Ovary (tissue), 3 donors: ENCODE measurements around the gene ATL1.

ENCODE experiments used
- EP300 ChIP-seq: sonication (generic); formaldehyde crosslinking; IDR thresholded peaks from one replicate; pipeline ENCODE4 v1.6.1; 2017; ENCODE audit warnings: antibody characterized with exemption
- POLR2A ChIP-seq: fragments of 450-650 bp; IDR thresholded peaks from one replicate; pipeline ENCODE4 v1.6.1; 2017; ENCODE audit warnings: antibody characterized with exemption, mild to moderate bottlenecking, moderate library complexity
- TF ChIP-seq, protein P1 (sequence below), 3 donors: fragments of 450-650 bp in 2 of 3; fragments of 200-600 bp in 1 of 3; IDR thresholded peaks; one replicate each; pipeline versions ENCODE4 v1.5.1 to v1.8.0; 2016 to 2022; ENCODE audit warnings: antibody characterized with exemption in 3 of 3, mild to moderate bottlenecking in 1 of 3
- donor health status: DM: no; HTN: no; CAD: no.

DNA sequence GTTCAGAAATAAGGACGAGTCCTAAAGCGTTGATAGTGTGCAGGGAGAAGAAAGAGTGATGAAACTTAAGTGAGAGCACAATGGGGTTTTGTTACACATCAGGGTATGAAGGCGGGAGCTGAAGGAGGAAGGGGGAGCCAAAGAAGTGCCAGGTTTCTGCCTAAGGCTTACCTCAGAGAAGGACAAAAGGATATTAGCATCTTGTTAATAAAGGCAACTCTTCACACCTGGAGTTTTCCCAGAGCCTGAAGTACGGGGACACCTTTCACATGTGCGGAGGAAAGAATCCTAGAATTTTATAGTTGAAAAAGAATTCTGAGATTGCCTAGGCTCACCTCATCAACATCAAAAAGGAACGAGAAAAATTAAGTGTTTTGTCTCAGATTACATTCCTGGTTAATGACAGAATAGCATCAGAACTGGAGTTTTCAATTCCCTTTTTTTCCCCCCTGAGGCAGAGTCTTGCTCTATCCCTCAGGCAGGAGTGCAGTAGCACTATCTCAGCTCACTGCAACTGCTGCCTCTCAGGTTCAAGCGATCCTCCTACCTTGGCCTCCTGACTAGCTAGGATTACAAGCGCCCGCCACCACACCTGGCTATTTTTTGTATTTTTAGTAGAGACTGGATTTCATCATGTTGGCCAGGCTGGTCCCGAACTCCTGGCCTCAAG lies 110.4 kb downstream of the ATL1 start:
- TF ChIP-seq EP300 = no peak
- TF ChIP-seq, protein P1, sequence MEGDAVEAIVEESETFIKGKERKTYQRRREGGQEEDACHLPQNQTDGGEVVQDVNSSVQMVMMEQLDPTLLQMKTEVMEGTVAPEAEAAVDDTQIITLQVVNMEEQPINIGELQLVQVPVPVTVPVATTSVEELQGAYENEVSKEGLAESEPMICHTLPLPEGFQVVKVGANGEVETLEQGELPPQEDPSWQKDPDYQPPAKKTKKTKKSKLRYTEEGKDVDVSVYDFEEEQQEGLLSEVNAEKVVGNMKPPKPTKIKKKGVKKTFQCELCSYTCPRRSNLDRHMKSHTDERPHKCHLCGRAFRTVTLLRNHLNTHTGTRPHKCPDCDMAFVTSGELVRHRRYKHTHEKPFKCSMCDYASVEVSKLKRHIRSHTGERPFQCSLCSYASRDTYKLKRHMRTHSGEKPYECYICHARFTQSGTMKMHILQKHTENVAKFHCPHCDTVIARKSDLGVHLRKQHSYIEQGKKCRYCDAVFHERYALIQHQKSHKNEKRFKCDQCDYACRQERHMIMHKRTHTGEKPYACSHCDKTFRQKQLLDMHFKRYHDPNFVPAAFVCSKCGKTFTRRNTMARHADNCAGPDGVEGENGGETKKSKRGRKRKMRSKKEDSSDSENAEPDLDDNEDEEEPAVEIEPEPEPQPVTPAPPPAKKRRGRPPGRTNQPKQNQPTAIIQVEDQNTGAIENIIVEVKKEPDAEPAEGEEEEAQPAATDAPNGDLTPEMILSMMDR (IDR thresholded peaks at IDR 0.05) = no peak
- TF ChIP-seq POLR2A = no peak
